Testis (tissue), 3 donors: ENCODE results near the gene TRANK1. TPM values are rescaled to one million over a fixed set of nuclear protein-coding genes. Genes with fewer than 3 reads are reported as not detected.

Experiments
- DNase-seq: peaks from one replicate; pipeline ENCODE4 v3.0.0-alpha.2; 2019
- H3K27ac ChIP-seq, 2 donors: fragments of 200-600 bp; sonication (generic); one replicate each; pipeline ENCODE4 v1.5.1; 2019
- H3K27me3 ChIP-seq: fragments of 200-600 bp; sonication (generic); one replicate; pipeline ENCODE4 v1.5.1; 2019
- H3K36me3 ChIP-seq: fragments of 200-600 bp; sonication (generic); one replicate; pipeline ENCODE4 v1.5.1; 2017; ENCODE audit warnings: low read depth; ENCODE audit errors: missing control alignments
- H3K4me1 ChIP-seq: fragments of 200-600 bp; sonication (generic); one replicate; pipeline ENCODE4 v1.5.1; 2019
- H3K4me3 ChIP-seq, 2 donors: fragments of 200-600 bp; sonication (generic); one replicate each; pipeline ENCODE4 v1.5.1; 2017 to 2019
- H3K9me3 ChIP-seq: fragments of 200-600 bp; sonication (generic); one replicate; pipeline ENCODE4 v1.5.1; 2017
- CTCF ChIP-seq, 3 experiments: fragments of 450-650 bp in 2 of 3; fragments of 200-600 bp in 1 of 3; sonication (generic) in 1 of 3; IDR thresholded peaks; one replicate each; pipeline ENCODE4 v1.5.1; 2016 to 2019; ENCODE audit warnings: antibody characterized with exemption in 3 of 3, mild to moderate bottlenecking in 2 of 3, moderate library complexity in 1 of 3
- POLR2A ChIP-seq: fragments of 450-650 bp; IDR thresholded peaks from one replicate; pipeline ENCODE4 v1.6.1; 2017; ENCODE audit warnings: antibody characterized with exemption, mild to moderate bottlenecking, moderate library complexity
- WGBS, 2 donors: methylation state at CpG; one replicate each; pipeline ENCODE4 v1.1.5; 2018; 5-methylcytosine and 5-hydroxymethylcytosine counted together
- intact Hi-C: fragments of 100-400 bp; cut with DNase I; formaldehyde crosslinking; loops from one replicate; pipeline ENCODE4 v1.15.1; 2023; ENCODE audit warnings: low total_unique reads
- polyA plus RNA-seq: library from polyadenylated mRNA; stranded (reverse); fragments of 350-450 nt; fragmentation: Illumina TruSeq; extraction: RNeasy Lipid Tissue Mini Kit (QIAGEN cat#74804); gene quantifications from one replicate; pipeline ENCODE4 v1.2.3, GENCODE V29; 2014; ENCODE audit warnings: low read depth, low replicate concordance; ENCODE audit not compliant: insufficient read depth
- total RNA-seq, 2 donors: library from RNA; depleted of rRNA; stranded (reverse); fragments of >200 nt; gene quantifications; one replicate each; pipeline ENCODE4 v1.2.3, GENCODE V29; 2016

TRANK1 gene
- total and polyA plus RNA-seq, 3 donors from 2014 or later = 7.5 to 11.0 (median 7.6) TPM

- intact Hi-C loops = no loop called here
- no peaks in the 10 kb centered on the region for H3K36me3 ChIP-seq
- TF ChIP-seq POLR2A = no peak
- TF ChIP-seq CTCF (IDR thresholded peaks at IDR 0.05) = no peak
- no peaks in the 10 kb centered on the region for H3K27me3 ChIP-seq
- no peaks in the 10 kb centered on the region for H3K9me3 ChIP-seq
- H3K4me1 ChIP-seq = no peaks in the 10 kb centered on the region
- H3K4me3 ChIP-seq = no peak overlapping the region
- no peak for DNase-seq
- no peak overlapping the region for H3K27ac ChIP-seq
- WGBS, 2 donors = 37 to 38% methylated on average over 2 of the region's 2 CpGs
Observed at GRCh38 chr3:36959821-36960220, 15.0 kb upstream of the TRANK1 start.

GRCh38 chr3:36957862-36958686, 13.2 kb upstream of the TRANK1 start:
- DNase-seq = no peak
- Histone ChIP-seq H3K36me3 (no peaks in the 10 kb centered on the region), H3K27me3 (no peaks in the 10 kb centered on the region), H3K9me3 (no peaks in the 10 kb centered on the region), H3K4me1 (no peaks in the 10 kb centered on the region), H3K4me3 (no peak overlapping the region), H3K27ac (no peak overlapping the region)
- TF ChIP-seq POLR2A = no peak
- TF ChIP-seq CTCF (IDR thresholded peaks at IDR 0.05) = no peak
- intact Hi-C loops = no loop called here
- whole genome bisulfite sequencing, 2 donors = 32 to 33% methylated on average over 3 of the region's 3 CpGs

- Histone ChIP-seq H3K9me3 (no peaks in the 10 kb centered on the region), H3K4me1 (no peaks in the 10 kb centered on the region), H3K36me3 (no peaks in the 10 kb centered on the region), H3K27ac (no peak overlapping the region), H3K4me3 (no peak overlapping the region), H3K27me3 (no peaks in the 10 kb centered on the region)
- TF ChIP-seq CTCF (IDR thresholded peaks at IDR 0.05) (no peak), POLR2A (no peak)
- 96 to 100% methylated on average over 1 of the region's 1 CpG for WGBS, 2 donors
- no peak for DNase-seq
- intact Hi-C loops = no loop called here
Observed at GRCh38 chr3:36957063-36957462, 12.2 kb upstream of the TRANK1 start.

- 76 to 89% methylated on average over 3 of the region's 3 CpGs for WGBS, 2 donors
- no peaks in the 10 kb centered on the region for H3K9me3 ChIP-seq
- H3K36me3 ChIP-seq = no peaks in the 10 kb centered on the region
- TF ChIP-seq POLR2A (no peak), CTCF (IDR thresholded peaks at IDR 0.05) (no peak)
- no peak overlapping the region for H3K4me3 ChIP-seq
- no peak for DNase-seq
- no peak overlapping the region for H3K27ac ChIP-seq
- H3K4me1 ChIP-seq = no peaks in the 10 kb centered on the region
- intact Hi-C loops = no loop called here
- no peaks in the 10 kb centered on the region for H3K27me3 ChIP-seq
Observed at GRCh38 chr3:36956155-36956554, 11.3 kb upstream of the TRANK1 start.
